ENCODE measurements around the gene GTPBP6.

GTPBP6 gene

DNA sequence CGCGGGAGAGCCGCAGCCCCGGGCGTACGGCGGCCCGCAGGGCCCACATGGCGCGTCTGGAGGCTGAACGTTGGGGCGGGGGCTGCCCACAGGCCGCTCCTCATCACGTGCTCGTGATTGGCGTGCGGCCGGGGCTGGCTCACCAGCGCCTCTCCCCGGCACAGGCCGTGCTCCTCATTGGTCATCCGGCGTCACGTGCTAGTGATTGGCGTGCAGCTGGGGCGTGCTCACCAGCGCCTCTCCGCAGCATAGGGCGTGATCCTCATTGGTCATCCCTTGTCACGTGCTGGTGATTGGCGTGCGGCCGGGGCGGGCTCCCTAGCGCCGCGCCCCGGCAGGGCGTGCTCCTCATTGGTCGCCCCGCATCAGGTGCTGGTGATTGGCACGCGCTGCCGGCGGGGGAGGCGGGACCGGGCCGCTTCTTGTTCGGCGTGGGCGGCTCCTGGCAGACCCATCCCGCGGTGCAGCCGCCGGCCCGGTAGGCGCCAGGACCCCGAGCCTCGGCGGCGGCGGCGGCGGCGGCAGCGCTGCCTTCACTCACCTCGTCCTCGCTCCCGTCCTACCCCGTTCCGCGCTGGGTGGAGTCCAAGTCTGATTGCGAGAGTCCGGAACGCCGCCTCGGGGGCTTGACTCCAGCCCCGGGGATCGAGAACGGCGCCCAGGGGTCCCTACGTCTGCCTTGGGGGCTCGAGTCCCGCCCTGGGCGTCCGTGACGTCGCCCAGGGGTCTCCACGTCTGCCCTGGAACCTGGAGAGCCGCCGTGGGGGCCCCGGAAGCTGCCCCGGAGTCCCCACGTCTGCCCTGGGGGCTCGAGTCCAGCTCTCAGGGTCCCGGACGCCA is at the start of gene GTPBP6:
GTPBP6 (minus strand) TSS at position 58 of the 840 bp plus-strand sequence; CDS start at position 49, 9 bp downstream.
- peak; percentile 97 for DNase-seq
- ATAC-seq = peak; percentile 83

DNA sequence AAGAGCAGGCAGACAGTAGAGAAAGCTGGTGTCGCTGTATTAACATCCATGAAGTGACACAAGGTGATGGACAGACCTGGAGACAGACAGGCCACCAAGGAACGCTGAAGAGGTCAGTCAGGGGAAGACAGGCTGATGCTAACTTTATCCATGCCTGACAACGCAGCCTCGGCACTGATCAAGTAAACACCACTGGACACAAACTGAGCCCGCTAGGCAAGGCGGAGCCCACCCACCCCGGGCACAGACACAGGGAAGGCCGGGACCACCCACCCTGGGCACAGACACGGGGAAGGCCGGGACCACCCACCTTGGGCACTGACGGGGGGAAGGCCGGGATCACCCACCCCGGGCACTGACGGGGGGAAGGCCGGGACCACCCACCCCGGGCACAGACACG is 49.3 kb upstream of the GTPBP6 start:
- no peak for DNase-seq
- ATAC-seq = no peak

DNA sequence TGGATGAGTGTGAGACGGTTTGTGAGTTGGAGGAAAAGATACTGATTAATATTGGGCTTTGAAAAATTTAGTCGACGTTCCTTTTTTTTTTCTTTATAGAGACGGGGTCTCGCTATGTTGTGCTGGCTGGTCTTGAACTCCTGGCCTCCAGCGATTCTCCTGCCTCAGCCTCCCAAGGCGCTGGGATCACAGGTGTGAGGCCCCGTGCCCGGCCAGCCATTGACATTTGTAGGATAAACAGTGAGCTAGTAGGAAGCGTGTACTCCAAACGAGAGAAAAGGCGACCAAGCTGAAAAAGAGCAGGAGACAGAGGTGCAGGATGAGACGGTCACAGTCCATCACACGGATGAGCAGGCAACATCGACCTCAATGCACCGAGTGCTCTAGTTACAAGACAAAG is 48.8 kb upstream of the GTPBP6 start:
- ATAC-seq = no peak
- no peak for DNase-seq

DNA sequence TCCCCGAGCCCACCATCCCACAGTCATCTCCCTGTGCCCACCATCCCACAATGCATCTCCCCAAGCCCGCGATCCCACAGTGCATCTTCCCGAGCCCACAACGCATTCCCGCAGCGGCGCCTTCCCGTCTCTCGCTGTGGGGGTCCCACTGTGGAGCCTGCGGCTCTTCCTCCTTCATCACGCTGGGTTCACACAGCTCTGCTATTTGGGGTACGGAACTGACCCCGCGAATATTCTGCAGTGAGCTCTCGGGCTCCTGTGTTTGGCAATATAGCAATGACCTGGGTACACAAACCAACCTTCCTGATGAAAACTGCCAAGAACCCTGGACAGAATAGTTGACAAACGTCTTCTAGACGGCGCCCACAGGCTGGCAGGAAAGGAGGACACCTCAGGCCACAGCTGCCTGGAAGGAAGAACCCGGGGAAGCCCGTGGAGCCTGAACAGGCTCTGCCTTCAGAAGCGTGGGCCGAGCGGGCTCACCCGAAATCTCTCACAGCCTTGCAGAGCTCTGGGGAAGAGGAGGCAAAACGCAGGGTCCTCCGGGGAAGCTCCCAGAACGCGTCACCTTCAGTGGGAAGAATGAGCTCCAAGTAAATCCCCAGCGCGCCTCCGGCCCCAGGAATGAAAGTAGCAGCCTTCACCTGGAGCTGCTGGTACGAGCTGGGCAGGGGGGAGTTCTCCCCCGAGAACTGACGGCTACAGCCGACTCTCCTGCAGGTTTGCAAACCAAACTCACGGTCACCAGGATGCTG is 45.2 kb upstream of the GTPBP6 start:
- no peak for DNase-seq
- no peak for ATAC-seq

DNA sequence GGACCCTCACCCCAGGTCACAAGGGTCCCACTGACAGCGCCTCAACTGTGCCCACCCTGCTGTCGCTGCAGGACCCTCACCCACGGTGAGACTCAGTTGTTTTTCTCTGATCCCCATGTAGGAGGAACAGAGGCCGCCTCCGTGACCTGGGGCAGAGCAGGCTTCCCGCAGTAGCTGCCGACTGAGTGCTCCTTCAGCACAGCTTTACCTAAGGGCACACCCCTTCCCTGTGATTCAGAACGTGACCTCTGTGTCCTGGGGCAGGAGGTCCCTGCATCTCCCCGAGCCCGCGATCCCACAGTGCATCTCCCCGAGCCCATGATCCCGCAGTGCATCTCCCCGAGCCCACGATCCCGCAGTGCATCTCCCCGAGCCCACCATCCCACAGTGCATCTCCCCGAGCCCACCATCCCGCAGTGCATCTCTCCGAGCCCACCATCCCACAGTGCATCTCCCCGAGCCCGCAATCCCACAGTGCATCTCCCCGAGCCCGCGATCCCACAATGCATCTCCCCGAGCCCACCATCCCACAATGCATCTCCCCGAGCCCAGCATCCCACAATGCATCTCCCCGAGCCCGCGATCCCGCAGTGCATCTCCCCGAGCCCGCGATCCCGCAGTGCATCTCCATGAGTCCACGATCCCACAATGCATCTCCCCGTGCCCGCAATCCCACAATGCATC is 44.5 kb upstream of the GTPBP6 start:
- ATAC-seq (no peak), DNase-seq (no peak)

- DNase-seq (no peak), ATAC-seq (no peak)
Measured at GRCh38 chrX:362351-362750, 43.8 kb upstream of the GTPBP6 start.

GRCh38 chrX:361231-362145 is 42.9 kb upstream of the GTPBP6 start:
- ATAC-seq = no peak

GRCh38 chrX:360496-361150 is 42.0 kb upstream of the GTPBP6 start:
- DNase-seq (no peak), ATAC-seq (no peak)

More at GRCh38 chrX:361231-362145, 42.9 kb upstream of the GTPBP6 start:
- DNase-seq = no peak

- DNase-seq (no peak), ATAC-seq (no peak)
Measured at GRCh38 chrX:358651-359143, 40.1 kb upstream of the GTPBP6 start.

GRCh38 chrX:357693-358471 is 39.3 kb upstream of the GTPBP6 start:
- DNase-seq (peak; percentile 26), ATAC-seq (peak; percentile 83)

DNA sequence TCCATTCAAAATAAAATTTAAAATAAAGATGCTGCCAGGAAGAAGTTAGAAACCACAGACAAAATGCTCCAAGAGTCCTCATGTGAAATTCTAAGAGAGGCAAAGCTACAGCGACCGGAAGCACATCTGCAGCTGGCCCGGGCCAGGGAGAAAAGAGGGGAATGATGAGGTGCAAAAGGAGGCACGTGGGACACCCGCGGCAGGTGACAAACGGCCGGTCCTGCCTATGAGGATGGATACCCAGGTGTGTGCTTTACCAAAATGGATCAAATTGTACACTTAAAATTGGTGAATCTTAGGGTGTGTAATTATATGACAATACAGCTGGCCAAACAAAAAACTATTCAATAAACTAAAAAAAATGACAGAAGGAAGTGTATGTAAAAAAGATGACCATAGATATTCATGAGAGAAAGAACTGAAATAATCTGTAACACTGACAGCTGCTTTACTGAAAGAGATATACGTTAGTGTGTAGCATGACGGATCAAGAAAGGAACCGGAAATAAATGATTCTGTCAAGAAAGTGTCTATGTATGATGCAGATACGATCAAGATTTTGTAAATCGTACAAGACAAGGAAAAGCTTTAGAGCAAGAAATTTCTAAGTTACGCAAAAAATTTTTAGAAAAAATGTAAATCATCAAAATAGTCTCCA is 38.6 kb upstream of the GTPBP6 start:
- ATAC-seq = no peak
- DNase-seq = no peak

- DNase-seq (no peak), ATAC-seq (no peak)
Measured at GRCh38 chrX:356385-357034, 37.9 kb upstream of the GTPBP6 start.

DNA sequence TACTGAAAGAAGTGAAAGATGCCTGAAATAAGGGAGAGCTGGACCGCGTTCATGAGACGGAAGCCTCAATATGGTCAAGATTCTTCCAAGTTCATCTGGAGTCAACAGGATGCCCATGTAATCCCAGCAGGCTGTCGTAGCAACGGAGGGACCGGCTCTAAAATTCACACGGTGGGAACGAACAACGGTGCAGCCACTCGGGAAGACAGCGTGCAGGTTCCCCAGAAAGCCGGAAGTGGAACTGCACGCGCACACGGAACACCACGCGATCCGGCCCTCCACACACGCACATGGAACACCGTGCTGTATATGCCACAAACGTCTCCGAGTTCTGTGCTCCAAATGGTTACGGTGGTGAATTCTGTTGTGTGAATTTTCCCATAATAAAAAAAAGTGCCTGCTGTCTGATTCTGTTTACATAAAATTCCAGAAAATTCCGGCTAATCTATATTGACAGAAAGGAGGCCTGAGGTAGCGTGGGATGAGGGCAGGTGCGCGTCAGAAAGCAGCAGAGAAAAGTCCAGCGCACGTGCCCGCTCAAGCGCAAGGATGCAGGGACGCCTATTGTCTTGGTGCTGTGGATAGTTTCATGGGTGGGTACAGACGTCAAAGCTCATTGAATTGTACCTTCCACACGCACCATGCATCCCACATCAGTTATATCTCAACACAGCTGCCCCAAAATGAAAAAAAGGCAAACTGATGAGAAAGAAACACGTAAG is 36.9 kb upstream of the GTPBP6 start:
- ATAC-seq = no peak
- no peak for DNase-seq

- no peak for DNase-seq
Measured at GRCh38 chrX:353566-354535, 35.3 kb upstream of the GTPBP6 start.

DNA sequence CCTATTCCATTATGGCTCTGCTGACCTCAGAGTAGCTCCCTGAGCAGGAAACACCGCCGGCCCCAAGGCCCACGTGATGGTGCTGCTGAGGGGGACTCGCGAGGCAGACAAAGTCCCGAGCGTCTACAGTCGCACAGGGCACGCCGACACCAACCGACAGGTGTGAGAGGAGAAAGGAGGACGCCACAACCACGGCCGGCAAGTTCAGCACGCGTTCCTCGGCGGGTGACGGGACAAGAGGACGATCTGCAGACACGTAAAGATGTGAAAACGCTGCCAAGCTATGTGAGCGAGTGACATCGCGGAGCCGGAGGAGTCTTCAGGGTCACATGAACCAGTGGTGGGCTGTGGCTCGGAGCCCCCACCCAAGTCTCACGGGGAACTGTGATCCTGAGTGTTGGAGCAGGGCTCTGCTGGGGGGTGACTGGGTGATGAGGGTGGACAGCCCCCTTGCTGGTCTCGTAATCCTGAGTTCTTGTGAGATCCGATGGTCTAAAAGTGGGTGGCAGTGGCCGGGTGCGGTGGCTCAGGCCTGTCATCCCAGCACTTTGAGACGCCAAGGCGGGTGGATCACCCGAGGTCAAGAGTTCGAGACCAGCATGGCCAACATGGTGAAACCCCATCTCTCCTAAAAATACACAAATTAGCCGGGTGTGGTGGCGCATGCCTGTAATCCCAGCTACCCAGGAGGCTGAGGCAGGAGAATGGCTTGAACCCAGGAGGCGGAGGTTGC is 34.2 kb upstream of the GTPBP6 start:
- no peak for DNase-seq

More at GRCh38 chrX:353566-354535, 35.3 kb upstream of the GTPBP6 start:
- ATAC-seq = no peak

DNA sequence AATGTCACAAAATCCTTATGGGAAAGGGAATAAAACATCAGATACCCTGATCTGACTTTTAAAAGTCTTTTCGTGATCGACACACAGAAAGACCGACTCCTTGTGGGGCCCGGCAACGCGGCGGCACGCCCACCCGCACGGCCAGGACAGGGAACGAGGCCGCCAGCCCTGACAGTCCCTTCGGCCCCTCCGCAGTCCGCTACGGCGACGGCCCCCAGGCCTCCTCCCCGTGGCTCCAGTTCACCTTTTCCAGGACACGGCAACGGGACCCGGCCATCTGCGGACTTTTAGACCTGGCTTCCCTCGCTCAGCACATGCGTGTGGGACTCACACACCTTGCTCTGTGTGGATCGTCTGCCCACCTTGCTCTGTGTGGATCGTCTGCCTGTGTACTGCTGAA is 33.6 kb upstream of the GTPBP6 start:
- no peak for DNase-seq
- ATAC-seq = no peak

More for the DNA sequence above, 34.2 kb upstream of the GTPBP6 start:
- no peak for ATAC-seq

Measured in stimulated activated naive CD8-positive, alpha-beta T cell treated with anti-CD3 and anti-CD28 coated beads, Interleukin-15, Interleukin-2, amounts not matched to agents 100 U/mL and 50 U/mL, for 24 hours (primary cell).